ENCODE data around the gene OSBPL6. TPM values are rescaled to one million over a fixed set of nuclear protein-coding genes. Genes with fewer than 3 reads are reported as not detected.

Gene OSBPL6
- total RNA-seq, 1 experiment from 2014 or later, result 11.6 TPM

DNA sequence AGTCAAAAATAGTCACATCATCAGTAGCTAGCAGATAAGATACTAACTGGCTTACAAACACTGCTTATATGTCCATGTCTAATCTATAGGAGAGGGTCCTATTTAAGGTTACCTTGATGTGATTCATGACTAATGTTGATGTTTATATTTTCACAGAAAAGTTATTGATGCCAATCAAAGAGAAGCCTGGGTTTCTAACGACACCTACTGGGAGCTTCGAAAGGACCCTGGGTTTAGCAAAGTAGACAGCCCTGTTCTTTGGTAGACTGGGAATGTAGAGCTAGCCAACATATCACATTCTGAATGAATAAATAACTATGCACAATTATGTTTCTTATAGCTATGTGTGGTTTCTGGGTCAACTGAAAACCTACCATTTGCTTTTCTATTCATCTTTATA lies 201.0 kb downstream of the OSBPL6 start (continued):
- TF ChIP-seq TCF7L2 (IDR thresholded peaks at IDR 0.05; ENCODE audit: borderline replicate concordance, extremely low read depth, insufficient read depth, insufficient read length) (no peak), EGR1 (IDR thresholded peaks at IDR 0.05; ENCODE audit: low read depth) (no peak), SP1 (IDR thresholded peaks at IDR 0.05; ENCODE audit: low read depth) (no peak), SIN3A (IDR thresholded peaks at IDR 0.05; ENCODE audit: low read depth) (no peak), ZNF274 (IDR thresholded peaks at IDR 0.05; ENCODE audit: low read depth, low read length) (no peak), ZFX (IDR thresholded peaks at IDR 0.05) (no peak)
- TF ChIP-seq, protein P1, sequence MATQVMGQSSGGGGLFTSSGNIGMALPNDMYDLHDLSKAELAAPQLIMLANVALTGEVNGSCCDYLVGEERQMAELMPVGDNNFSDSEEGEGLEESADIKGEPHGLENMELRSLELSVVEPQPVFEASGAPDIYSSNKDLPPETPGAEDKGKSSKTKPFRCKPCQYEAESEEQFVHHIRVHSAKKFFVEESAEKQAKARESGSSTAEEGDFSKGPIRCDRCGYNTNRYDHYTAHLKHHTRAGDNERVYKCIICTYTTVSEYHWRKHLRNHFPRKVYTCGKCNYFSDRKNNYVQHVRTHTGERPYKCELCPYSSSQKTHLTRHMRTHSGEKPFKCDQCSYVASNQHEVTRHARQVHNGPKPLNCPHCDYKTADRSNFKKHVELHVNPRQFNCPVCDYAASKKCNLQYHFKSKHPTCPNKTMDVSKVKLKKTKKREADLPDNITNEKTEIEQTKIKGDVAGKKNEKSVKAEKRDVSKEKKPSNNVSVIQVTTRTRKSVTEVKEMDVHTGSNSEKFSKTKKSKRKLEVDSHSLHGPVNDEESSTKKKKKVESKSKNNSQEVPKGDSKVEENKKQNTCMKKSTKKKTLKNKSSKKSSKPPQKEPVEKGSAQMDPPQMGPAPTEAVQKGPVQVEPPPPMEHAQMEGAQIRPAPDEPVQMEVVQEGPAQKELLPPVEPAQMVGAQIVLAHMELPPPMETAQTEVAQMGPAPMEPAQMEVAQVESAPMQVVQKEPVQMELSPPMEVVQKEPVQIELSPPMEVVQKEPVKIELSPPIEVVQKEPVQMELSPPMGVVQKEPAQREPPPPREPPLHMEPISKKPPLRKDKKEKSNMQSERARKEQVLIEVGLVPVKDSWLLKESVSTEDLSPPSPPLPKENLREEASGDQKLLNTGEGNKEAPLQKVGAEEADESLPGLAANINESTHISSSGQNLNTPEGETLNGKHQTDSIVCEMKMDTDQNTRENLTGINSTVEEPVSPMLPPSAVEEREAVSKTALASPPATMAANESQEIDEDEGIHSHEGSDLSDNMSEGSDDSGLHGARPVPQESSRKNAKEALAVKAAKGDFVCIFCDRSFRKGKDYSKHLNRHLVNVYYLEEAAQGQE (IDR thresholded peaks at IDR 0.05; ENCODE audit: low read depth), result no peak
- TF ChIP-seq, protein P2, sequence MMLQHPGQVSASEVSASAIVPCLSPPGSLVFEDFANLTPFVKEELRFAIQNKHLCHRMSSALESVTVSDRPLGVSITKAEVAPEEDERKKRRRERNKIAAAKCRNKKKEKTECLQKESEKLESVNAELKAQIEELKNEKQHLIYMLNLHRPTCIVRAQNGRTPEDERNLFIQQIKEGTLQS (IDR thresholded peaks at IDR 0.05), result no peak

DNA sequence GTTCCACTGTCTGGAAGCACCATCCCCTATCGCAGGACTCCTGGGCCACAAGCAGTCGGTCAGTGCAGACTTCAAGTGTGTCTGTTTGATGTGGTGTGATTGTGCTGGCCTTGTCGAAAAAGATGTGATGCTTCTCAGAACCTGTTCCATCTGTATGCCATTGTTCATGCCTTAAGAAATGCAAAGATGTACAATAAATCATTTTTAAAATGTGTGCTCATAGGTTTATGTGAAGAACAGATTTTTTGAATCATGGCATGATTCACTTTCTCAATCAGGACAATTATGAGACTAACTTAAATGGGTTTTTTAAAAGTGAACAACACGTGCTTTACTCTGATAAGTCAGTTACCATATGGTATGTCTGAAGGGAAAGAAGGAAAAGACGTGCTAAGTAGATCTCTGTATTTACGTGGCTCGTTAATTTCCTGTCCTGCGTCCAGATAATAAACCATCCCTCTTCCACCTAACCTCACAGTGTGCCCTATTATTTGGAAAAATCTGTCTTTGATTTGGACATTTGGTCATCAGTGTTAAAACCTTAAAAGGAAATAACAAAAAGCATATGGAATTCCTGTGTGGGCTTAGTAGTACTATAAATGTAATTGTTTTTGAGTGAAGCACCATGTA lies 201.7 kb downstream of the OSBPL6 start:
- H3K36me3 ChIP-seq (ENCODE audit: control insufficient read depth in 1 of 2, insufficient read depth in 2 of 2, low read length in 2 of 2), result no peaks in the 10 kb centered on the region
- no peaks in the 10 kb centered on the region for H3K9me3 ChIP-seq (ENCODE audit: control insufficient read depth in 1 of 2, insufficient read depth in 1 of 2, low read depth in 1 of 2, low read length in 2 of 2)
- BruUV-seq (replicated peaks), result no TSS peak
- intact Hi-C loops (cut with micrococcal nuclease), result no loop called here
- no peaks in the 10 kb centered on the region for H3K9me2 ChIP-seq (ENCODE audit: insufficient read depth)
- ChIA-PET RAD21 (ENCODE audit: low non-redundant PET in 1 of 2, low total read pairs in 2 of 2, uncharacterized antibody in 2 of 2, unreplicated experiment in 2 of 2) (no interaction called here), CTCF (interaction anchor here (1.5 to 2.0 kb wide), 2 partner anchors 19 kb away, joined by 4 to 5 read pairs; no protein-coding TSS in a partner anchor), POLR2A (interaction anchor here (1.0 kb wide), 1 partner anchor 17 kb away, joined by 4 read pairs; no protein-coding TSS in a partner anchor)
- H3K4me2 ChIP-seq (ENCODE audit: low read length), result no peak overlapping the region
- ATAC-seq, result no peak
- no peak overlapping the region for H2AFZ ChIP-seq (ENCODE audit: low read depth, low read length, poor library complexity, severe bottlenecking)
- no peak overlapping the region for H3K27ac ChIP-seq (ENCODE audit: low read depth, low read length)
- no peaks in the 10 kb centered on the region for H3K27me3 ChIP-seq (ENCODE audit: insufficient read depth, low read length)
- H4K20me1 ChIP-seq (ENCODE audit: insufficient read depth), result no peaks in the 10 kb centered on the region
- H3K79me2 ChIP-seq (ENCODE audit: insufficient read depth, low read length), result no peaks in the 10 kb centered on the region
- no peaks in the 10 kb centered on the region for H3K4me1 ChIP-seq (ENCODE audit: control insufficient read depth in 1 of 2, insufficient read depth in 2 of 2, low read length in 2 of 2)
- H3K4me3 ChIP-seq (replicated peaks in 1 of 2; ENCODE audit: low read depth in 1 of 2, low read length in 2 of 2), result no peak overlapping the region
- DNase-seq (ENCODE audit: low read depth, low spot score), result no peak
- no peak overlapping the region for H3K9ac ChIP-seq (ENCODE audit: low read length)
- TF ChIP-seq FOSL1 (IDR thresholded peaks at IDR 0.05; ENCODE audit: low read depth), result no peak
- TF ChIP-seq RAD21 (IDR thresholded peaks at IDR 0.05; ENCODE audit: low read depth), result no peak
- TF ChIP-seq, protein P3, sequence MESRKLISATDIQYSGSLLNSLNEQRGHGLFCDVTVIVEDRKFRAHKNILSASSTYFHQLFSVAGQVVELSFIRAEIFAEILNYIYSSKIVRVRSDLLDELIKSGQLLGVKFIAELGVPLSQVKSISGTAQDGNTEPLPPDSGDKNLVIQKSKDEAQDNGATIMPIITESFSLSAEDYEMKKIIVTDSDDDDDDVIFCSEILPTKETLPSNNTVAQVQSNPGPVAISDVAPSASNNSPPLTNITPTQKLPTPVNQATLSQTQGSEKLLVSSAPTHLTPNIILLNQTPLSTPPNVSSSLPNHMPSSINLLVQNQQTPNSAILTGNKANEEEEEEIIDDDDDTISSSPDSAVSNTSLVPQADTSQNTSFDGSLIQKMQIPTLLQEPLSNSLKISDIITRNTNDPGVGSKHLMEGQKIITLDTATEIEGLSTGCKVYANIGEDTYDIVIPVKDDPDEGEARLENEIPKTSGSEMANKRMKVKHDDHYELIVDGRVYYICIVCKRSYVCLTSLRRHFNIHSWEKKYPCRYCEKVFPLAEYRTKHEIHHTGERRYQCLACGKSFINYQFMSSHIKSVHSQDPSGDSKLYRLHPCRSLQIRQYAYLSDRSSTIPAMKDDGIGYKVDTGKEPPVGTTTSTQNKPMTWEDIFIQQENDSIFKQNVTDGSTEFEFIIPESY (IDR thresholded peaks at IDR 0.05; ENCODE audit: extremely low read depth, insufficient replicate concordance, low read length), result no peak
- no peak for TF ChIP-seq EZH2phosphoT487 (IDR thresholded peaks at IDR 0.05; ENCODE audit: borderline replicate concordance)
- TF ChIP-seq, protein P2 (IDR thresholded peaks at IDR 0.05), result no peak
- no peak for TF ChIP-seq POLR2A (IDR thresholded peaks at IDR 0.05; ENCODE audit: borderline replicate concordance, extremely low read depth, insufficient read depth, insufficient read length)
- TF ChIP-seq, protein P1 (IDR thresholded peaks at IDR 0.05; ENCODE audit: low read depth), result no peak
- no peak for TF ChIP-seq ELF1 (IDR thresholded peaks at IDR 0.05; ENCODE audit: borderline replicate concordance, low read depth)
- no peak for TF ChIP-seq JUND (IDR thresholded peaks at IDR 0.05)

All from HCT116 (cell line).